HL-60 (cell line): ENCODE results near the gene NEDD4.

ENCODE experiments used
- POLR2AphosphoS5 ChIP-seq: IDR thresholded peaks from 2 replicates; pipeline ENCODE4 v1.6.1; 2012; ENCODE audit warnings: low read depth
- TF ChIP-seq, protein P1 (sequence below): IDR thresholded peaks from one replicate; pipeline ENCODE4 v1.5.1; 2011; ENCODE audit warnings: low read length, control low read depth, inconsistent platforms; ENCODE audit not compliant: insufficient read depth

DNA sequence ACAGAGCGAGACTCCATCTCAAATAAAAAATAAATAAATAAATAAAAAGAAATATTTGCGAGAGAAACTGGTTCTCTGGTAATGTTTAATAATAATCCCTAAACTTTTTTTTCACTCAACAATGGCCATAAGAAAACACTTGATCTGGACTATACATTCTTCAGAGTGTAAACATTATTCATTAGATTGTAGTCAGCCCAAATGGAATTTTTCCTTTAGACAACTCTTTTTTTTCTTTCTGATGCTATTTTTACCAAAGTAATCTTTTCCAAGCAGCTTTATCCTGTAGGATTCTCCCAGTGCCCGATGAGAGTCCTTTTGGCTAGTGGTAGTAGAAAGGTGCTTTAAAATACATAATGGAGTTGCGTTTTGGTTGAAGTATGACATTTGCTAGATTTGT, 90.4 kb downstream of the NEDD4 start:
- TF ChIP-seq, protein P1, sequence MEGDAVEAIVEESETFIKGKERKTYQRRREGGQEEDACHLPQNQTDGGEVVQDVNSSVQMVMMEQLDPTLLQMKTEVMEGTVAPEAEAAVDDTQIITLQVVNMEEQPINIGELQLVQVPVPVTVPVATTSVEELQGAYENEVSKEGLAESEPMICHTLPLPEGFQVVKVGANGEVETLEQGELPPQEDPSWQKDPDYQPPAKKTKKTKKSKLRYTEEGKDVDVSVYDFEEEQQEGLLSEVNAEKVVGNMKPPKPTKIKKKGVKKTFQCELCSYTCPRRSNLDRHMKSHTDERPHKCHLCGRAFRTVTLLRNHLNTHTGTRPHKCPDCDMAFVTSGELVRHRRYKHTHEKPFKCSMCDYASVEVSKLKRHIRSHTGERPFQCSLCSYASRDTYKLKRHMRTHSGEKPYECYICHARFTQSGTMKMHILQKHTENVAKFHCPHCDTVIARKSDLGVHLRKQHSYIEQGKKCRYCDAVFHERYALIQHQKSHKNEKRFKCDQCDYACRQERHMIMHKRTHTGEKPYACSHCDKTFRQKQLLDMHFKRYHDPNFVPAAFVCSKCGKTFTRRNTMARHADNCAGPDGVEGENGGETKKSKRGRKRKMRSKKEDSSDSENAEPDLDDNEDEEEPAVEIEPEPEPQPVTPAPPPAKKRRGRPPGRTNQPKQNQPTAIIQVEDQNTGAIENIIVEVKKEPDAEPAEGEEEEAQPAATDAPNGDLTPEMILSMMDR: no peak
- TF ChIP-seq POLR2AphosphoS5: no peak
